Choroid plexus epithelial cell (primary cell): ENCODE results near the gene SPATA13.
A peak's percentile ranks its signal among the peaks of the same experiment; 100 is the strongest.

Experiments used
- DNase-seq: peaks from one replicate; pipeline ENCODE4 v3.0.0-alpha.2; 2010; ENCODE audit warnings: low read depth
- H3K4me3 ChIP-seq: 2 replicates; pipeline ENCODE4 v1.5.1; 2011; ENCODE audit warnings: low read depth, mild to moderate bottlenecking, control low read depth, low read length, moderate library complexity
- TF ChIP-seq, protein P1 (sequence below): conservative IDR thresholded peaks from 2 replicates; pipeline ENCODE4 v1.5.1; 2011; ENCODE audit warnings: low read depth, mild to moderate bottlenecking, control low read depth, inconsistent platforms, low read length, moderate library complexity

The SPATA13 gene

DNA sequence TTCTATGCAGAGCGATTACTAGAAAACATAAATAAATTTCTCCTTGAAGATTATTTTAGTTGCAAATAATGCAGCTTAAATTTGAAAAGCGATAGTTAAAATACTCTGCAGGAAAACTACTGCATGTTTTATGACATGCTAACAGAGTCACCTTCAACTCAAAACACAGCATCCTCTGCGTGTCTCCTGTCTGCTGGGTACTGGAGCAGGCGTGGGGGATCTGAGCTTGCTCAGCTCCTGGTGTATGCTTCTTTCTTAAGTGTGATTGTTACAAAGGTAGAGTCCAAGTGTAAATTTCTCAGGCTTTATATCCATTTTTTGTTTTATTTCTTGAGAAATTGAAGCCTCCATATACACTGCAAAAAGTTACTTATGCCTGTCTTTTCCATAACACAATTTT is 15.3 kb downstream of the SPATA13 start:
- H3K4me3 ChIP-seq, result no peak overlapping the region
- TF ChIP-seq, protein P1, sequence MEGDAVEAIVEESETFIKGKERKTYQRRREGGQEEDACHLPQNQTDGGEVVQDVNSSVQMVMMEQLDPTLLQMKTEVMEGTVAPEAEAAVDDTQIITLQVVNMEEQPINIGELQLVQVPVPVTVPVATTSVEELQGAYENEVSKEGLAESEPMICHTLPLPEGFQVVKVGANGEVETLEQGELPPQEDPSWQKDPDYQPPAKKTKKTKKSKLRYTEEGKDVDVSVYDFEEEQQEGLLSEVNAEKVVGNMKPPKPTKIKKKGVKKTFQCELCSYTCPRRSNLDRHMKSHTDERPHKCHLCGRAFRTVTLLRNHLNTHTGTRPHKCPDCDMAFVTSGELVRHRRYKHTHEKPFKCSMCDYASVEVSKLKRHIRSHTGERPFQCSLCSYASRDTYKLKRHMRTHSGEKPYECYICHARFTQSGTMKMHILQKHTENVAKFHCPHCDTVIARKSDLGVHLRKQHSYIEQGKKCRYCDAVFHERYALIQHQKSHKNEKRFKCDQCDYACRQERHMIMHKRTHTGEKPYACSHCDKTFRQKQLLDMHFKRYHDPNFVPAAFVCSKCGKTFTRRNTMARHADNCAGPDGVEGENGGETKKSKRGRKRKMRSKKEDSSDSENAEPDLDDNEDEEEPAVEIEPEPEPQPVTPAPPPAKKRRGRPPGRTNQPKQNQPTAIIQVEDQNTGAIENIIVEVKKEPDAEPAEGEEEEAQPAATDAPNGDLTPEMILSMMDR, result no peak
- DNase-seq, result no peak

GRCh38 chr13:24176351-24177101 is 16.0 kb downstream of the SPATA13 start:
- H3K4me3 ChIP-seq, result no peak overlapping the region
- TF ChIP-seq, protein P1, result no peak
- DNase-seq, result no peak

DNA sequence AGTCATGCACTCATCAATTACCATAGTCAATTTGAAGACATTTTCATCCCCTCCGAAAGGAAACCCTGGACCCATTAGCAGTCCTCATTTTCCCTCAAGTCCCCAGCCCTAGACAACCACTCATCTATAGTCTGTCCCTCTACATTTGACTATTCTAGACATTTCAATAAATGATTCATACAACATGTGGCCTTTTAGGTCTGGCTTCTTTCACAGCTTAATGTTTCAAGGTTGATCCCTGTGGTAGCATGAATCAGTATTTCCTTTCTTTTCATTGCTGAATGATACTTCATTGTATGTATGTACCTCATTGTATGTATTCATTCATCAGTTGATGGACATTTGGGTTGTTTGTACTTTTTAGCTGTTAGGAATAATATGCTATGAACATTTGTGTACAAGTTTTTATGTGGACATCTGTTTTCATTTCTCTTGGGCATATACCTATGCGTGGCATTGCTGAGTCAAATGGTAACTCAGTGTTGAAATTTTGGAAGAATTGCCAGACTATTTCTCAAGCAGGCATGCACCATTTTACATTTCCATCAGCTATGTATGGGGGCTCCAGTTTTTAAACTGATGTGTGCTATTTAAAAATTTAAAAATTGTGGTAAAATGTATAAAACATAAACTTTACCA is 18.4 kb downstream of the SPATA13 start:
- peak; percentile 22 for DNase-seq
- H3K4me3 ChIP-seq, result no peak overlapping the region
- TF ChIP-seq, protein P1, result no peak

DNA sequence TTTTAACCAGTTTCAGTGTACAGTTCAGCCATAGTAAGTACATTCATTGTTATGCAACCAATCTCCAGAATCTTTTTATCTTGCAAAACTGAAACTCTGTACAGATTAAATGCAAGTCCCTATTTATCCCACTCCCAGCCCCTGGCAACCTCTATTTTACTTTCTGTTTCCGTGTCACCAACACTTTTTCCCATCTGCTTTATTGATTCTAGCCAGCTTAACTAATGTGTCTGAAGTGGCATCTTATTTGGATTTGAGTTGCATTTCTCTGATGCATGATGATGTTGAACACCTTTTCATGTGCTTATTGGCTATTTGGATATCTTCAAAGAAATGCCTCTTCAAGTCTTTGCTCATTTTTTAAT is 18.9 kb downstream of the SPATA13 start:
- TF ChIP-seq, protein P1, result no peak
- H3K4me3 ChIP-seq, result no peak overlapping the region
- no peak for DNase-seq

- no peak overlapping the region for H3K4me3 ChIP-seq
- peak; percentile 68 for DNase-seq
- TF ChIP-seq, protein P1, result no peak
These were observed 20.3 kb downstream of the SPATA13 start for GRCh38 chr13:24180750-24181377.

GRCh38 chr13:24181991-24182702 is 21.6 kb downstream of the SPATA13 start:
- no peak for DNase-seq
- TF ChIP-seq, protein P1, result no peak
- no peak overlapping the region for H3K4me3 ChIP-seq
